Ovary (tissue), 9 donors: ENCODE results near the gene AOPEP. TPM values are rescaled to one million over a fixed set of nuclear protein-coding genes. Genes with fewer than 3 reads are reported as not detected.

ENCODE experiments used
- DNase-seq, 5 donors: peaks; one replicate each; pipeline ENCODE4 v3.0.0-alpha.2; 2019 to 2020
- H3K27ac ChIP-seq, 2 donors: fragments of 200-600 bp; one replicate each; pipeline versions ENCODE4 v1.5.1 to v1.8.0; 2019 to 2022
- H3K27me3 ChIP-seq: fragments of 200-600 bp; one replicate; pipeline ENCODE4 v1.8.0; 2022
- H3K36me3 ChIP-seq: fragments of 200-600 bp; sonication (generic); one replicate; pipeline ENCODE4 v1.5.1; 2019
- H3K4me1 ChIP-seq: one replicate; pipeline ENCODE4 v1.8.1; 2013; ENCODE audit warnings: mild to moderate bottlenecking, moderate library complexity; ENCODE audit not compliant: insufficient read depth
- H3K4me3 ChIP-seq: fragments of 200-600 bp; sonication (generic); one replicate; pipeline ENCODE4 v1.5.1; 2017
- H3K9me3 ChIP-seq, 2 donors: fragments of 200-600 bp in 1 of 2; sonication (generic) in 1 of 2; one replicate each; pipeline versions ENCODE4 v1.5.1 to v1.8.1; 2013 to 2019; ENCODE audit warnings: mild to moderate bottlenecking in 1 of 2, moderate library complexity in 1 of 2
- CTCF ChIP-seq, 3 donors: fragments of 450-650 bp in 2 of 3; fragments of 200-600 bp in 1 of 3; IDR thresholded peaks; one replicate each; pipeline versions ENCODE4 v1.5.1 to v1.8.0; 2016 to 2022; ENCODE audit warnings: antibody characterized with exemption in 3 of 3, mild to moderate bottlenecking in 1 of 3
- EP300 ChIP-seq: sonication (generic); formaldehyde crosslinking; IDR thresholded peaks from one replicate; pipeline ENCODE4 v1.6.1; 2017; ENCODE audit warnings: antibody characterized with exemption
- POLR2A ChIP-seq: fragments of 450-650 bp; IDR thresholded peaks from one replicate; pipeline ENCODE4 v1.6.1; 2017; ENCODE audit warnings: antibody characterized with exemption, mild to moderate bottlenecking, moderate library complexity
- WGBS, 3 donors: extraction: QIAGEN DNeasy Blood & Tissue Kit in 1 of 3; methylation state at CpG; one replicate each; pipeline versions ENCODE4 v1.1.5 to v1.1.7; 2013 to 2017; 5-methylcytosine and 5-hydroxymethylcytosine counted together
- intact Hi-C, 4 donors: fragments of 100-400 bp; cut with DNase I; formaldehyde crosslinking; loops; one replicate each; pipeline versions ENCODE4 v1.11.0 to v1.15.1; 2022 to 2023
- polyA plus RNA-seq, 2 donors: library from polyadenylated mRNA; stranded (reverse); fragments of 200-250 nt in 1 of 2; fragments of 350-450 nt in 1 of 2; fragmentation: Illumina TruSeq in 1 of 2; extraction: RNeasy Lipid Tissue Mini Kit (QIAGEN cat#74804) in 1 of 2; gene quantifications; one replicate each; pipeline ENCODE4 v1.2.3, GENCODE V29; 2013 to 2014
- total RNA-seq, 7 donors: library from RNA; depleted of rRNA in 2 of 7; stranded (reverse); fragments of >200 nt in 2 of 7; fragmentation: NEBNext Ultra II Directional in 3 of 7; extraction: Animal tissue kit (Norgen Biotek cat#: 25700) in 3 of 7; gene quantifications; one replicate each; pipeline versions ENCODE4 v1.1.0 to v1.2.4, GENCODE V29; 2016 to 2023
- donor health status: DM: no; HTN: no; CAD: no; lungs with moderate emphysema.
- donor health status: DM: no; HTN: no; CAD: no.
- donor health status: Bipolar disorder and iron deficiency.
- donor health status: DM: yes; HTN: yes; CAD: no.
- donor health status: DM: no; HTN: no; CAD: no.
- donor health status: DM: yes; HTN: yes; CAD: no.

AOPEP gene
- total and polyA plus RNA-seq, 9 donors, result 40.0 to 141 (median 82.1) TPM

GRCh38 chr9:94985649-94986048, 259.1 kb downstream of the AOPEP start:
- 93 to 96% (median 94%) methylated on average over 3 of the region's 3 CpGs for WGBS, 3 donors
- Histone ChIP-seq H3K4me1 (no peaks in the 10 kb centered on the region), H3K36me3 (no peaks in the 10 kb centered on the region), H3K27ac (no peak overlapping the region), H3K27me3 (no peaks in the 10 kb centered on the region), H3K9me3 (no peaks in the 10 kb centered on the region), H3K4me3 (no peak overlapping the region)
- no peak for DNase-seq
- TF ChIP-seq CTCF (IDR thresholded peaks at IDR 0.05) (no peak), EP300 (no peak), POLR2A (no peak)
- intact Hi-C loops, result no loop called here

- Histone ChIP-seq H3K27me3 (no peaks in the 10 kb centered on the region), H3K4me1 (peaks cover 7% of the 10 kb centered on the region), H3K36me3 (no peaks in the 10 kb centered on the region), H3K4me3 (no peak overlapping the region), H3K9me3 (no peaks in the 10 kb centered on the region), H3K27ac (no peak overlapping the region)
- TF ChIP-seq POLR2A (no peak), EP300 (no peak), CTCF (IDR thresholded peaks at IDR 0.05) (no peak)
- intact Hi-C loops, result no loop called here
- no peak for DNase-seq
- 58 to 80% (median 63%) methylated on average over 1 of the region's 1 CpG for WGBS, 3 donors
Measured at GRCh38 chr9:94987731-94988130, 261.2 kb downstream of the AOPEP start.

- Histone ChIP-seq H3K27me3 (no peaks in the 10 kb centered on the region), H3K4me3 (no peak overlapping the region), H3K36me3 (no peaks in the 10 kb centered on the region), H3K27ac (no peak overlapping the region), H3K4me1 (peaks cover 15% of the 10 kb centered on the region), H3K9me3 (no peaks in the 10 kb centered on the region)
- TF ChIP-seq POLR2A, result no peak
- TF ChIP-seq EP300, result no peak
- no peak for TF ChIP-seq CTCF (IDR thresholded peaks at IDR 0.05)
- no peak for DNase-seq
- 98% methylated on average over 8 of the region's 8 CpGs for WGBS, 3 donors
- intact Hi-C loops, result loop anchor here in 1 of 4 donors (10.0 kb wide), 1 partner anchor 66 kb away; no protein-coding TSS in a partner anchor
Measured at GRCh38 chr9:94990897-94991561, 264.5 kb downstream of the AOPEP start.

GRCh38 chr9:94991961-94992907, 265.7 kb downstream of the AOPEP start:
- Histone ChIP-seq H3K27me3 (no peaks in the 10 kb centered on the region), H3K9me3 (no peaks in the 10 kb centered on the region), H3K4me1 (peaks cover 19% of the 10 kb centered on the region), H3K36me3 (no peaks in the 10 kb centered on the region), H3K4me3 (no peak overlapping the region), H3K27ac (peak overlapping the region in 1 of 2 donors; percentile 77)
- WGBS, 3 donors, result 92 to 93% (median 93%) methylated on average over 15 of the region's 15 CpGs
- DNase-seq, result no peak
- intact Hi-C loops, result loop anchor here in 1 of 4 donors (10.0 kb wide), 1 partner anchor 67 kb away; no protein-coding TSS in a partner anchor
- TF ChIP-seq CTCF (IDR thresholded peaks at IDR 0.05), result no peak
- no peak for TF ChIP-seq POLR2A
- no peak for TF ChIP-seq EP300
